K562 (cell line): Measurements from ENCODE around the gene DLL4. TPM values are rescaled to one million over a fixed set of nuclear protein-coding genes. Genes with fewer than 3 reads are reported as not detected.

ENCODE experiments used
- ATAC-seq: fragments of 200-7000 bp; cut with Tn5 transposase; 3 replicates; pipeline ENCODE4 v1.9.1; 2020; ENCODE audit warnings: moderate library complexity
- BruUV-seq: library from RNA; stranded (reverse); fragments of 400-500 nt; replicated peaks from 2 replicates; lab custom pipeline; 2021; lab: Mats Ljungman, UMichigan
- CTCF ChIA-PET: fragments of 300-600 bp; formaldehyde crosslinking; extraction: SDS; loops from one replicate; lab custom pipeline; 2021; ENCODE audit warnings: low intra/inter-chr PET ratio; lab: Yijun Ruan, JAX
- POLR2A ChIA-PET: fragments of 300-600, 350-650 bp; sonication (Branson Sonifier 250); formaldehyde crosslinking; extraction: SDS; loops from one replicate; lab custom pipeline; 2021; ENCODE audit warnings: antibody characterized with exemption, inconsistent platforms; lab: Yijun Ruan, JAX
- DNase-seq, 4 experiments: peaks; one replicate each; pipeline versions ENCODE4 v3.0.0 to v3.0.0-alpha.2; 2011 to 2018; ENCODE audit warnings: low spot score in 3 of 4, mixed read lengths in 3 of 4; ENCODE audit errors: extremely low read depth in 1 of 4
- FAIRE-seq: peaks from 2 replicates; lab custom pipeline; 2011; peaks lifted over from hg19 to GRCh38; lab: Jason Lieb, UNC
- H2AFZ ChIP-seq: 2 replicates; pipeline ENCODE4 v1.6.0; 2011; ENCODE audit warnings: low read depth, low read length, control low read depth, inconsistent platforms
- H3K27ac ChIP-seq: fragments of 200-600 bp; 3 replicates; pipeline ENCODE4 v1.8.0; 2011; ENCODE audit warnings: low read depth, mild to moderate bottlenecking, control low read depth, inconsistent platforms, low read length, moderate library complexity, mixed read lengths; ENCODE audit errors: extremely low read depth
- H3K27me3 ChIP-seq, 2 experiments: fragments of 300-600 bp in 1 of 2; 2 replicates in 1 of 2; 3 replicates in 1 of 2; pipeline versions ENCODE4 v1.6.0 to v1.8.0; 2011; ENCODE audit warnings: inconsistent platforms in 2 of 2, low read length in 2 of 2, mild to moderate bottlenecking in 1 of 2, mixed read lengths in 1 of 2, moderate library complexity in 1 of 2; ENCODE audit not compliant: control insufficient read depth in 2 of 2, insufficient read depth in 2 of 2
- H3K36me3 ChIP-seq: fragments of 300-600 bp; 3 replicates; pipeline ENCODE4 v1.8.0; 2011; ENCODE audit warnings: mild to moderate bottlenecking, low read length, inconsistent platforms; ENCODE audit not compliant: control insufficient read depth, insufficient read depth
- H3K4me1 ChIP-seq, 2 experiments: fragments of 200-600 bp in 1 of 2; replicated peaks in 1 of 2; 2 replicates in 1 of 2; 3 replicates in 1 of 2; pipeline versions ENCODE4 v1.5.1 to v1.8.0; 2011; ENCODE audit warnings: inconsistent platforms in 2 of 2, low read length in 2 of 2, mild to moderate bottlenecking in 1 of 2, mixed read lengths in 1 of 2, moderate library complexity in 1 of 2; ENCODE audit not compliant: control insufficient read depth in 2 of 2, insufficient read depth in 2 of 2
- H3K4me2 ChIP-seq: 2 replicates; pipeline ENCODE4 v1.6.1; 2011; ENCODE audit warnings: low read length, control low read depth, inconsistent platforms, mixed read lengths; ENCODE audit not compliant: insufficient read depth
- H3K4me3 ChIP-seq: fragments of 200-600 bp; sonication (generic), shearing (Covaris generic); 2 replicates; pipeline ENCODE4 v1.5.1; 2016; ENCODE audit warnings: control low read depth, inconsistent platforms
- H3K79me2 ChIP-seq: fragments of 200-600 bp; 3 replicates; pipeline ENCODE4 v1.8.0; 2011; ENCODE audit warnings: low read length, inconsistent platforms; ENCODE audit not compliant: control insufficient read depth, insufficient read depth
- H3K9ac ChIP-seq, 2 experiments: 2 replicates each; pipeline versions ENCODE4 v1.6.0 to v1.6.1; 2011; ENCODE audit warnings: low read depth in 2 of 2, low read length in 2 of 2, control low read depth in 1 of 2, inconsistent platforms in 1 of 2, mild to moderate bottlenecking in 1 of 2, mixed read lengths in 1 of 2; ENCODE audit not compliant: insufficient read depth in 1 of 2
- H3K9me1 ChIP-seq: one replicate; pipeline ENCODE4 v1.6.0; 2011; ENCODE audit warnings: inconsistent platforms, mild to moderate bottlenecking, low read length, moderate library complexity; ENCODE audit not compliant: control insufficient read depth, insufficient read depth
- H3K9me3 ChIP-seq: replicated peaks from 2 replicates; pipeline ENCODE4 v1.5.1; 2011; ENCODE audit warnings: low read depth, low read length, inconsistent platforms; ENCODE audit not compliant: control insufficient read depth, insufficient read depth
- H4K20me1 ChIP-seq: replicated peaks from 2 replicates; pipeline ENCODE4 v1.6.1; 2011; ENCODE audit warnings: low read length, inconsistent platforms, mixed read lengths; ENCODE audit not compliant: control insufficient read depth, insufficient read depth
- CREB3L1 ChIP-seq: fragments of 450-650 bp; IDR thresholded peaks from 2 replicates; pipeline ENCODE4 v1.6.1; 2014; ENCODE audit warnings: low read depth, mild to moderate bottlenecking, moderate library complexity, borderline replicate concordance
- HDAC2 ChIP-seq: fragments of 450-650 bp; IDR thresholded peaks from 2 replicates; pipeline ENCODE4 v1.6.1; 2016; ENCODE audit warnings: mild to moderate bottlenecking
- HDAC3 ChIP-seq: fragments of 450-650 bp; IDR thresholded peaks from 2 replicates; pipeline ENCODE4 v1.6.1; 2018; ENCODE audit warnings: borderline replicate concordance, mild to moderate bottlenecking, moderate library complexity; ENCODE audit not compliant: partially characterized antibody
- HOMEZ ChIP-seq: fragments of 250-450 bp; sonication (Bioruptor Pico); IDR thresholded peaks from 2 replicates; pipeline ENCODE4 v1.4.0; 2020; ENCODE audit warnings: mild to moderate bottlenecking, moderate library complexity
- NR0B1 ChIP-seq: fragments of 450-650 bp; IDR thresholded peaks from one replicate; pipeline ENCODE4 v1.6.1; 2018; ENCODE audit warnings: mild to moderate bottlenecking, moderate library complexity; ENCODE audit not compliant: partially characterized antibody
- PTTG1 ChIP-seq: fragments of 450-650 bp; IDR thresholded peaks from 2 replicates; pipeline ENCODE4 v1.6.1; 2016; ENCODE audit warnings: low read depth, mild to moderate bottlenecking, missing genetic modification characterization, missing compliant biosample characterization
- RNF219 ChIP-seq: fragments of 250-450 bp; sonication (Bioruptor Pico); IDR thresholded peaks from 2 replicates; pipeline ENCODE4 v1.5.0; 2022; ENCODE audit warnings: mild to moderate bottlenecking
- ZFPM2 ChIP-seq: fragments of 250-450 bp; sonication (Bioruptor Pico); IDR thresholded peaks from 2 replicates; pipeline ENCODE4 v1.5.1; 2022; ENCODE audit warnings: mild to moderate bottlenecking
- ZNF280A ChIP-seq: fragments of 450-650 bp; IDR thresholded peaks from 2 replicates; pipeline ENCODE4 v1.6.1; 2018; ENCODE audit warnings: mild to moderate bottlenecking, low read depth; ENCODE audit not compliant: partially characterized antibody
- ZNF282 ChIP-seq: sonication (generic); formaldehyde crosslinking; IDR thresholded peaks from 2 replicates; pipeline ENCODE4 v1.8.1; 2023; ENCODE audit warnings: missing genetic modification reagents
- ZNF740 ChIP-seq, 3 experiments: fragments of 200-800 bp in 1 of 3; sonication (Bioruptor generic) in 1 of 3; sonication (generic) in 1 of 3; formaldehyde crosslinking in 1 of 3; IDR thresholded peaks; 2 replicates each; pipeline versions ENCODE4 v1.6.1 to v1.8.0; 2016 to 2022; ENCODE audit warnings: mild to moderate bottlenecking in 2 of 3, missing compliant biosample characterization in 2 of 3, missing genetic modification characterization in 2 of 3, missing genetic modification reagents in 1 of 3
- ZNF764 ChIP-seq: fragments of 250-450 bp; sonication (Bioruptor Pico); IDR thresholded peaks from 2 replicates; pipeline ENCODE4 v1.4.0; 2020; ENCODE audit warnings: low read depth, mild to moderate bottlenecking, moderate library complexity
- WGBS: fragments of 100-300 bp; shearing (Covaris generic); methylation state at CpG from one replicate; pipeline ENCODE4 v1.1.6; 2016; ENCODE audit warnings: low coverage, mixed read lengths; ENCODE audit not compliant: insufficient coverage; ENCODE audit errors: missing lambda C conversion rate; 5-methylcytosine and 5-hydroxymethylcytosine counted together
- in situ Hi-C: fragments of 300-500 bp; cut with MboI; formaldehyde crosslinking; loops from 4 replicates; pipeline ENCODE4 v1.15.0; 2018; ENCODE audit warnings: inconsistent platforms, mixed read lengths
- intact Hi-C: fragments of 100-400 bp; cut with micrococcal nuclease; formaldehyde crosslinking; loops from 2 replicates; pipeline ENCODE4 v1.14.2; 2022
- polyA plus RNA-seq, 8 experiments: library from polyadenylated mRNA; depleted of rRNA in 4 of 8; stranded (reverse) in 5 of 8; unstranded in 3 of 8; fragments of >200 nt; fragmentation: Nextera tagmentation in 2 of 8; fragmentation: Illumina TruSeq in 1 of 8; extraction: Ambion mirVana in 2 of 8; extraction: Trizol in 1 of 8; gene quantifications; 2 replicates each; pipeline versions ENCODE4 v1.2.1 to v1.2.3, GENCODE V29; 2011 to 2014; ENCODE audit warnings: inconsistent platforms in 1 of 8, missing spikeins in 1 of 8
- total RNA-seq, 7 experiments: library from RNA; depleted of rRNA in 6 of 7; stranded (reverse); fragments of >200 nt in 6 of 7; fragmentation: Illumina TruSeq in 2 of 7; extraction: Trizol in 2 of 7; gene quantifications; 2 replicates each; pipeline versions ENCODE4 v1.2.1 to v1.2.3, GENCODE V29; 2011 to 2021; ENCODE audit warnings: low replicate concordance in 1 of 7

DLL4 gene
- total and polyA plus RNA-seq, 9 of the 15 experiments (the other 6 are each of a cell fraction or from before 2014, with no cell fraction given) = 0.04 to 1.1 (median 0.41) TPM; not detected in 1

- Histone ChIP-seq H3K9me1 (no peaks in the 10 kb centered on the region), H3K4me3 (no peak overlapping the region), H3K9ac (no peak overlapping the region), H3K4me2 (no peak overlapping the region), H3K4me1 (no peaks in the 10 kb centered on the region), H3K79me2 (no peaks in the 10 kb centered on the region), H4K20me1 (peaks cover 6% of the 10 kb centered on the region; the same call in 1 of the 2 replicates), H3K9me3 (no peaks in the 10 kb centered on the region), H2AFZ (no peak overlapping the region), H3K36me3 (peaks cover 69% of the 10 kb centered on the region; the same call in 2 of the 3 replicates), H3K27ac (no peak overlapping the region), H3K27me3 (no peaks in the 10 kb centered on the region)
- in situ Hi-C loops = no loop called here
- FAIRE-seq = no peak
- CTCF ChIA-PET = no interaction called here
- intact Hi-C loops = no loop called here
- POLR2A ChIA-PET = interaction anchor here (0.5 to 0.6 kb wide), 2 partner anchors 15 to 105 kb away, joined by 3 read pairs; no protein-coding TSS in a partner anchor
- 62% methylated on average over 2 of the region's 2 CpGs for WGBS
- no TSS peak for BruUV-seq
- no peak for DNase-seq
- no peak for ATAC-seq
- no peak for TF ChIP-seq ZNF282 (CRISPR knock-in tag)
- TF ChIP-seq HDAC2 = no peak
- no peak for TF ChIP-seq RNF219 (CRISPR knock-in tag)
- TF ChIP-seq ZFPM2 (CRISPR knock-in tag) = no peak
- TF ChIP-seq ZNF764 (CRISPR knock-in tag) = no peak
- no peak for TF ChIP-seq HOMEZ (CRISPR knock-in tag)
- TF ChIP-seq PTTG1 = no peak
- no peak for TF ChIP-seq HDAC3
- TF ChIP-seq ZNF280A = no peak
- TF ChIP-seq ZNF740 (CRISPR knock-in tag; IDR thresholded peaks at IDR 0.05) = no peak
- no peak for TF ChIP-seq ZNF740 (tag; IDR thresholded peaks at IDR 0.05)
- no peak for TF ChIP-seq NR0B1
- no peak for TF ChIP-seq CREB3L1
These were observed 49.0 kb downstream of the DLL4 start for GRCh38 chr15:40978141-40978540.
